GM23248 (cell line): Measurements from ENCODE around the gene CCNG1.

ENCODE experiments used
- EZH2 ChIP-seq: fragments of 200-600 bp; sonication (generic); IDR thresholded peaks from 2 replicates; pipeline ENCODE4 v1.6.1; 2018; ENCODE audit warnings: antibody characterized with exemption, mild to moderate bottlenecking; ENCODE audit not compliant: insufficient read depth, poor library complexity, severe bottlenecking
- EZH2phosphoT487 ChIP-seq: fragments of 200-600 bp; sonication (generic); IDR thresholded peaks from 2 replicates; pipeline ENCODE4 v1.6.1; 2018; ENCODE audit warnings: antibody characterized with exemption, moderate library complexity, mild to moderate bottlenecking, low read depth; ENCODE audit not compliant: insufficient read depth

GRCh38 chr5:163489745-163490075 lies 52.3 kb downstream of the CCNG1 start:
- TF ChIP-seq EZH2 (no peak), EZH2phosphoT487 (no peak)
